HepG2 (cell line): ENCODE data around the gene SULT2B1. TPM values are rescaled to one million over a fixed set of nuclear protein-coding genes. Genes with fewer than 3 reads are reported as not detected.

Source experiments
- ARID4A ChIP-seq: sonication (generic); formaldehyde crosslinking; IDR thresholded peaks from 2 replicates; pipeline ENCODE4 v1.5.0; 2020; ENCODE audit warnings: mild to moderate bottlenecking, missing genetic modification reagents, borderline replicate concordance
- ATF2 ChIP-seq: sonication (generic); formaldehyde crosslinking; IDR thresholded peaks from 2 replicates; pipeline ENCODE4 v1.4.0; 2020; ENCODE audit warnings: missing genetic modification reagents
- CTCF ChIP-seq: sonication (generic); formaldehyde crosslinking; IDR thresholded peaks from 2 replicates; pipeline ENCODE4 v1.5.0; 2020; ENCODE audit warnings: mild to moderate bottlenecking, missing genetic modification reagents, moderate library complexity
- FOSL2 ChIP-seq: sonication (generic); formaldehyde crosslinking; IDR thresholded peaks from 2 replicates; pipeline ENCODE4 v1.4.0; 2020; ENCODE audit warnings: missing genetic modification reagents
- HES4 ChIP-seq: sonication (generic); formaldehyde crosslinking; IDR thresholded peaks from 2 replicates; pipeline ENCODE4 v1.9.0; 2021; ENCODE audit warnings: mild to moderate bottlenecking, missing genetic modification reagents, borderline replicate concordance
- KLF9 ChIP-seq: IDR thresholded peaks from 2 replicates; pipeline ENCODE4 v1.6.1; 2016; ENCODE audit warnings: low read depth
- MEF2D ChIP-seq: sonication (generic); formaldehyde crosslinking; IDR thresholded peaks from 2 replicates; pipeline ENCODE4 v1.5.1; 2020; ENCODE audit warnings: mild to moderate bottlenecking, missing genetic modification reagents
- ZFP91 ChIP-seq: sonication (generic); formaldehyde crosslinking; IDR thresholded peaks from 2 replicates; pipeline ENCODE4 v1.9.0; 2022; ENCODE audit warnings: missing genetic modification reagents, mild to moderate bottlenecking, borderline replicate concordance
- ZMYM3 ChIP-seq: sonication (generic); formaldehyde crosslinking; IDR thresholded peaks from 2 replicates; pipeline ENCODE4 v1.5.1; 2020; ENCODE audit warnings: mild to moderate bottlenecking, missing genetic modification reagents
- ZNF552 ChIP-seq: sonication (generic); formaldehyde crosslinking; IDR thresholded peaks from 2 replicates; pipeline ENCODE4 v1.9.0; 2022; ENCODE audit warnings: missing genetic modification reagents, mild to moderate bottlenecking, borderline replicate concordance
- ZNF768 ChIP-seq: sonication (generic); formaldehyde crosslinking; IDR thresholded peaks from 2 replicates; pipeline ENCODE4 v1.4.0; 2020; ENCODE audit warnings: missing genetic modification reagents
- polyA plus RNA-seq, 8 experiments: library from polyadenylated mRNA; depleted of rRNA in 3 of 8; stranded (reverse) in 7 of 8; unstranded in 1 of 8; fragments of >200 nt; fragmentation: Illumina TruSeq in 4 of 8; extraction: Trizol in 4 of 8; gene quantifications; 2 replicates each; pipeline versions ENCODE4 v1.2.1 to v1.2.3, GENCODE V29; 2011 to 2016; ENCODE audit warnings: low read depth in 4 of 8, missing spikeins in 1 of 8, mixed read lengths in 1 of 8; ENCODE audit not compliant: insufficient read depth in 1 of 8
- total RNA-seq, 5 experiments: library from RNA; depleted of rRNA; stranded (reverse); fragments of >200 nt; fragmentation: Illumina TruSeq; extraction: Trizol; gene quantifications; 2 replicates each; pipeline ENCODE4 v1.2.3, GENCODE V29; 2016; ENCODE audit warnings: low read depth in 1 of 5
- TF ChIP-seq, protein P1 (sequence below): IDR thresholded peaks from 2 replicates; pipeline ENCODE4 v1.6.1; 2018; ENCODE audit warnings: missing genetic modification reagents, mild to moderate bottlenecking, missing compliant biosample characterization
- TF ChIP-seq, protein P2 (sequence below): sonication (generic); formaldehyde crosslinking; IDR thresholded peaks from 2 replicates; pipeline ENCODE4 v1.5.0; 2020; ENCODE audit warnings: mild to moderate bottlenecking, missing genetic modification reagents

Gene SULT2B1
- total and polyA plus RNA-seq, 2 of the 13 experiments (the other 11 are each of a cell fraction or from before 2014, with no cell fraction given) = 0.13 TPM; not detected in 1

- 0 out of 2 replicates have a peak, but pooled peaks have one; percentile 31 for TF ChIP-seq ATF2 (CRISPR knock-in tag)
- TF ChIP-seq, protein P1, sequence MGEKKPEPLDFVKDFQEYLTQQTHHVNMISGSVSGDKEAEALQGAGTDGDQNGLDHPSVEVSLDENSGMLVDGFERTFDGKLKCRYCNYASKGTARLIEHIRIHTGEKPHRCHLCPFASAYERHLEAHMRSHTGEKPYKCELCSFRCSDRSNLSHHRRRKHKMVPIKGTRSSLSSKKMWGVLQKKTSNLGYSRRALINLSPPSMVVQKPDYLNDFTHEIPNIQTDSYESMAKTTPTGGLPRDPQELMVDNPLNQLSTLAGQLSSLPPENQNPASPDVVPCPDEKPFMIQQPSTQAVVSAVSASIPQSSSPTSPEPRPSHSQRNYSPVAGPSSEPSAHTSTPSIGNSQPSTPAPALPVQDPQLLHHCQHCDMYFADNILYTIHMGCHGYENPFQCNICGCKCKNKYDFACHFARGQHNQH (CRISPR knock-in tag) = peak; percentile 43; the same call in 1 of the 2 replicates
- TF ChIP-seq ZFP91 (CRISPR knock-in tag) = peak; percentile 68; the same call in 1 of the 2 replicates
- TF ChIP-seq ZNF552 = no peak
- TF ChIP-seq KLF9 (CRISPR knock-in tag) = no peak
- no peak for TF ChIP-seq HES4
- TF ChIP-seq CTCF (CRISPR knock-in tag) = peak; percentile 95
- TF ChIP-seq ZMYM3 (CRISPR knock-in tag) = peak; percentile 99
- TF ChIP-seq, protein P2, sequence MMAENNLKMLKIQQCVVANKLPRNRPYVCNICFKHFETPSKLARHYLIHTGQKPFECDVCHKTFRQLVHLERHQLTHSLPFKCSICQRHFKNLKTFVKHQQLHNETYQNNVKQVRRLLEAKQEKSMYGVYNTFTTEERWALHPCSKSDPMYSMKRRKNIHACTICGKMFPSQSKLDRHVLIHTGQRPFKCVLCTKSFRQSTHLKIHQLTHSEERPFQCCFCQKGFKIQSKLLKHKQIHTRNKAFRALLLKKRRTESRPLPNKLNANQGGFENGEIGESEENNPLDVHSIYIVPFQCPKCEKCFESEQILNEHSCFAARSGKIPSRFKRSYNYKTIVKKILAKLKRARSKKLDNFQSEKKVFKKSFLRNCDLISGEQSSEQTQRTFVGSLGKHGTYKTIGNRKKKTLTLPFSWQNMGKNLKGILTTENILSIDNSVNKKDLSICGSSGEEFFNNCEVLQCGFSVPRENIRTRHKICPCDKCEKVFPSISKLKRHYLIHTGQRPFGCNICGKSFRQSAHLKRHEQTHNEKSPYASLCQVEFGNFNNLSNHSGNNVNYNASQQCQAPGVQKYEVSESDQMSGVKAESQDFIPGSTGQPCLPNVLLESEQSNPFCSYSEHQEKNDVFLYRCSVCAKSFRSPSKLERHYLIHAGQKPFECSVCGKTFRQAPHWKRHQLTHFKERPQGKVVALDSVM (CRISPR knock-in tag) = 0 out of 2 replicates have a peak, but pooled peaks have one; percentile 11
- TF ChIP-seq ARID4A (CRISPR knock-in tag) = no peak
- peak; percentile 61; the same call in 1 of the 2 replicates for TF ChIP-seq ZNF768 (CRISPR knock-in tag)
- 0 out of 2 replicates have a peak, but pooled peaks have one; percentile 29 for TF ChIP-seq FOSL2 (CRISPR knock-in tag)
- TF ChIP-seq MEF2D (CRISPR knock-in tag) = no peak
Measured at GRCh38 chr19:48588670-48589401, 36.9 kb downstream of the SULT2B1 start (continued).
